Activated CD4-positive, alpha-beta T cell treated with anti-CD3 and anti-CD28 coated beads, Interleukin-2, Interleukin-4, amounts not matched to agents 100 ng/mL and 50 ng/mL, durations not matched to agents 16 hours and 8 hours (primary cell): ENCODE results near the gene TMEM167A.
A peak's percentile ranks its signal among the peaks of the same experiment; 100 is the strongest.

ENCODE experiments used
- DNase-seq: peaks from one replicate; pipeline ENCODE4 v3.0.0-alpha.2; 2020; ENCODE audit warnings: low spot score

TMEM167A gene

GRCh38 chr5:83076742-83077661, at the start of gene TMEM167A, which contains the start of gene XRCC4:
Gene TMEM167A (minus strand): TSS chr5:83077394. CDS start chr5:83077323, 71 bp downstream.
Gene XRCC4 (plus strand): TSS chr5:83077547. CDS start chr5:83104920, 27,373 bp downstream.
- DNase-seq: peak; percentile 98

- DNase-seq: no peak
Measured at GRCh38 chr5:83126501-83126900, 49.3 kb upstream of the TMEM167A start.

GRCh38 chr5:83125560-83125959, 48.4 kb upstream of the TMEM167A start:
- no peak for DNase-seq

- no peak for DNase-seq
Measured at GRCh38 chr5:83124593-83124992, 47.4 kb upstream of the TMEM167A start.

- DNase-seq: no peak
Measured at GRCh38 chr5:83118976-83119375, 41.8 kb upstream of the TMEM167A start.

- no peak for DNase-seq
Measured at GRCh38 chr5:83118471-83118870, 41.3 kb upstream of the TMEM167A start.

- no peak for DNase-seq
Measured at GRCh38 chr5:83115816-83116215, 38.6 kb upstream of the TMEM167A start.

- DNase-seq: no peak
Measured at GRCh38 chr5:83109380-83109779, 32.2 kb upstream of the TMEM167A start.

GRCh38 chr5:83107692-83108420, 30.7 kb upstream of the TMEM167A start:
- no peak for DNase-seq

GRCh38 chr5:83104021-83104420, 26.8 kb upstream of the TMEM167A start:
- DNase-seq: no peak

- no peak for DNase-seq
Measured at GRCh38 chr5:83102364-83102980, 25.3 kb upstream of the TMEM167A start.

GRCh38 chr5:83101514-83101913, 24.3 kb upstream of the TMEM167A start:
- no peak for DNase-seq

GRCh38 chr5:83099445-83099844, 22.3 kb upstream of the TMEM167A start:
- no peak for DNase-seq

GRCh38 chr5:83099001-83099400, 21.8 kb upstream of the TMEM167A start:
- DNase-seq: no peak

GRCh38 chr5:83097689-83098231, 20.6 kb upstream of the TMEM167A start:
- DNase-seq: no peak

GRCh38 chr5:83096660-83097339, 19.6 kb upstream of the TMEM167A start:
- DNase-seq: no peak

GRCh38 chr5:83095957-83096539, 18.9 kb upstream of the TMEM167A start:
- DNase-seq: no peak

GRCh38 chr5:83095163-83095956, 18.2 kb upstream of the TMEM167A start:
- no peak for DNase-seq

- no peak for DNase-seq
Measured at GRCh38 chr5:83093692-83094091, 16.5 kb upstream of the TMEM167A start.

GRCh38 chr5:83092619-83093018, 15.4 kb upstream of the TMEM167A start:
- DNase-seq: no peak
